Cardiac atrium fibroblast (primary cell): ENCODE results near the gene DMRT2. TPM values are rescaled to one million over a fixed set of nuclear protein-coding genes. Genes with fewer than 3 reads are reported as not detected.

Experiments used
- total RNA-seq: library from RNA; depleted of rRNA; stranded (reverse); fragments of >200 nt; gene quantifications from 2 replicates; pipeline ENCODE4 v1.2.3, GENCODE V29; 2015

The DMRT2 gene
- not detected in 2 replicates for total RNA-seq

DNA sequence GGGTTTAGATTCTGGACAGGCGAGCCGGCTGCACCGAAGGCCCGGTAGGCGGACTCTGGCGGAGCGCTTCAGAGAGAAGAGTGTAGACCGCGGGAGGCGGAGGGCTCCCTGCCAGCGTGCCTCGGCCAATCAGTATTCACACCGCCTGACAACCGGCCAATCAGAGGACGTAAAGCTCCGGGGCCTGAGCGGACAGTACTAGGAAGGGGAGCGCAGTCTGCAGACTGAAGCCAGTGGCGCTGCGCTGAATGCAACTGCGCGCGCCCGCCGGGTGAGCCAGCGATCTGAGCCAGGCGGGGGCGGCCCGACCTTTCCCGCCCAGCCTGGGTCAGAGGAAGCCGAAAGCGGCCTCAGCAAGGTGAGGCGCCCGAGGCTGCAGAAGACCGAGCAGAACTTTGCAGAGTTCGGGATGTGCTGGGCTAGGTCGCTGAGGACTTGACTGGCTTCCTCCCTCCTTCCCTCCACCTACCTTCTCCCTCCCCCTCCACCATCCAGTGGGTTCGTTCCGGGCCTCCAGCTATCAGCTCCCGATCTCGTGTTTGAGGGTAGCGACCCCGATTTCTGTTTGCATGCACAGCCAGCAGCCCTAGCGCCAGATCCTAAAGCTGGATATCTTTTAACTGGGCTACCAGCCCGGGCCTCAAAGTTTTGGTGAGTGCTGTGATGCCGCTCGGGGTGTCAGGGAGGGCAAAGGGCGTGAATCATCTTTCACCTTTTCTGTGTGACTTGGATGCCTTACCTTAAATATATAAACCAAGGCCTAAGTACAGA, at the start of gene DMRT2:
DMRT2 (plus strand) TSS at position 233 of the 771 bp plus-strand sequence. CDS start 1,257 bp downstream, outside the sequence.

Other genes with a start within 250 kb of the DMRT2 start
- gene DMRT1, start 208.7 kb upstream of the DMRT2 start, total RNA-seq = not detected in 2 replicates
- gene DMRT3, start 73.7 kb upstream of the DMRT2 start, total RNA-seq = not detected in 2 replicates